Naive B cell (primary cell): ENCODE measurements around the gene ZNF442. TPM values are rescaled to one million over a fixed set of nuclear protein-coding genes. Genes with fewer than 3 reads are reported as not detected.

Experiments
- polyA plus RNA-seq, 6 donors: library from polyadenylated mRNA; unstranded; fragments of 300-500 nt; fragmentation: Illumina TruSeq; gene quantifications; one replicate each; pipeline ENCODE4 v1.2.3, GENCODE V29; 2021; ENCODE audit warnings: low read depth in 6 of 6

Gene ZNF442
- polyA plus RNA-seq, 6 donors from 2014 or later, result 1.7 to 2.5 (median 2.1) TPM; not detected in 1

Other genes with a start within 250 kb of the ZNF442 start
- gene ZNF20, start 225.3 kb downstream of the ZNF442 start, polyA plus RNA-seq, result 1 to 10 TPM; 1.8 to 5.5 (median 2.9) TPM
- 1 to 10 TPM in 2 of 6 donors, under 1 TPM in 3, not detected in 1; 0.47 to 1.2 (median 0.95) TPM for gene ZNF625, start 208.9 kb downstream of the ZNF442 start, polyA plus RNA-seq
- 10 to 100 TPM; 21.6 to 33.2 (median 25.2) TPM for gene ZNF136, start 202.6 kb downstream of the ZNF442 start, polyA plus RNA-seq
- gene ZNF44, start 70.8 kb downstream of the ZNF442 start, polyA plus RNA-seq, result 10 to 100 TPM; 13.9 to 21.7 (median 15.3) TPM
- gene ZNF563, start 32.0 kb downstream of the ZNF442 start, polyA plus RNA-seq, result 1 to 10 TPM; 2.6 to 6.0 (median 3.9) TPM
- gene ZNF799, start 35.6 kb upstream of the ZNF442 start, polyA plus RNA-seq, result 1 to 10 TPM; 2.0 to 9.5 (median 5.9) TPM
- 1 to 10 TPM; 1.4 to 4.3 (median 3.1) TPM for gene ZNF443, start 75.3 kb upstream of the ZNF442 start, polyA plus RNA-seq
- gene ZNF709, start 119.1 kb upstream of the ZNF442 start, polyA plus RNA-seq, result 1 to 10 TPM in 5 of 6 donors, not detected in 1; 1.4 to 2.8 (median 2.3) TPM
- 10 to 100 TPM; 14.8 to 22.7 (median 18.7) TPM for gene ZNF564, start 185.8 kb upstream of the ZNF442 start, polyA plus RNA-seq
- gene ZNF490, start 245.1 kb upstream of the ZNF442 start, polyA plus RNA-seq, result 10 to 100 TPM in 4 of 6 donors, 1 to 10 TPM in 1, not detected in 1; 9.7 to 13.1 (median 12.2) TPM
- 10 to 100 TPM; 22.8 to 44.1 (median 28.2) TPM for gene ZNF791, start 245.2 kb upstream of the ZNF442 start, polyA plus RNA-seq